GM23338 (cell line): ENCODE data around the gene DAZAP1. TPM values are rescaled to one million over a fixed set of nuclear protein-coding genes. Genes with fewer than 3 reads are reported as not detected.
A peak's percentile ranks its signal among the peaks of the same experiment; 100 is the strongest.

ENCODE experiments used
- ATAC-seq: fragments of 200-7000 bp; cut with Tn5 transposase; 3 replicates; pipeline ENCODE4 v1.9.1; 2020
- DNase-seq: peaks from one replicate; pipeline ENCODE4 v3.0.0-alpha.2; 2015; ENCODE audit warnings: low spot score
- H2AFZ ChIP-seq: fragments of 200-600 bp; sonication (generic); 2 replicates; pipeline ENCODE4 v1.8.0; 2016; ENCODE audit warnings: antibody characterized with exemption, mild to moderate bottlenecking, moderate library complexity
- H3F3A ChIP-seq: fragments of 200-600 bp; sonication (generic); replicated peaks from 2 replicates; pipeline ENCODE4 v1.8.0; 2017; ENCODE audit warnings: antibody characterized with exemption, mixed run types, low read depth
- H3K27ac ChIP-seq: fragments of 200-600 bp; sonication (generic); 2 replicates; pipeline ENCODE4 v1.6.1; 2016; ENCODE audit warnings: low read depth
- H3K27me3 ChIP-seq: fragments of 200-600 bp; sonication (generic); 2 replicates; pipeline ENCODE4 v1.8.0; 2016; ENCODE audit warnings: mild to moderate bottlenecking, mixed run types, moderate library complexity; ENCODE audit not compliant: insufficient read depth
- H3K36me3 ChIP-seq: fragments of 200-600 bp; sonication (generic); 2 replicates; pipeline ENCODE4 v1.8.0; 2016; ENCODE audit warnings: mild to moderate bottlenecking; ENCODE audit not compliant: insufficient read depth
- H3K4me1 ChIP-seq: fragments of 200-600 bp; sonication (generic); 2 replicates; pipeline ENCODE4 v1.8.0; 2016; ENCODE audit warnings: mild to moderate bottlenecking, moderate library complexity; ENCODE audit not compliant: insufficient read depth
- H3K4me2 ChIP-seq: fragments of 200-600 bp; sonication (generic); 2 replicates; pipeline ENCODE4 v1.7.1; 2017; ENCODE audit warnings: mixed run types
- H3K4me3 ChIP-seq: fragments of 200-600 bp; sonication (generic); 2 replicates; pipeline ENCODE4 v1.6.1; 2016; ENCODE audit warnings: mixed run types
- H3K79me2 ChIP-seq: fragments of 200-600 bp; sonication (generic); replicated peaks from 2 replicates; pipeline ENCODE4 v1.8.0; 2017; ENCODE audit warnings: mild to moderate bottlenecking; ENCODE audit not compliant: insufficient read depth
- H3K9me2 ChIP-seq: fragments of 200-600 bp; sonication (generic); 2 replicates; pipeline ENCODE4 v1.8.0; 2017; ENCODE audit not compliant: insufficient read depth
- H4K20me1 ChIP-seq: fragments of 200-600 bp; sonication (generic); replicated peaks from 2 replicates; pipeline ENCODE4 v1.8.0; 2017; ENCODE audit warnings: mild to moderate bottlenecking; ENCODE audit not compliant: insufficient read depth
- H3K27ac Mint-ChIP-seq: 2 replicates; pipeline ENCODE4 v1.8.0; 2020; ENCODE audit warnings: inconsistent platforms, mild to moderate bottlenecking, moderate library complexity, mixed read lengths
- H3K27me3 Mint-ChIP-seq: 3 replicates; pipeline ENCODE4 v1.8.0; 2022; ENCODE audit warnings: low read depth, mild to moderate bottlenecking, moderate library complexity, mixed read lengths, inconsistent platforms; ENCODE audit not compliant: insufficient read depth, poor library complexity
- H3K36me3 Mint-ChIP-seq: 3 replicates; pipeline ENCODE4 v1.8.0; 2021; ENCODE audit warnings: low read depth, mild to moderate bottlenecking, inconsistent platforms, moderate library complexity, mixed read lengths
- H3K4me1 Mint-ChIP-seq: 3 replicates; pipeline ENCODE4 v1.8.0; 2020; ENCODE audit warnings: mild to moderate bottlenecking, inconsistent platforms, mixed read lengths
- H3K4me3 Mint-ChIP-seq: 3 replicates; pipeline ENCODE4 v1.8.0; 2021; ENCODE audit warnings: moderate library complexity, mild to moderate bottlenecking, inconsistent platforms, mixed read lengths
- H3K9me3 Mint-ChIP-seq: 3 replicates; pipeline ENCODE4 v1.8.0; 2020; ENCODE audit warnings: moderate library complexity, mild to moderate bottlenecking, inconsistent platforms, mixed read lengths
- CREB1 ChIP-seq: fragments of 250-450 bp; sonication (Bioruptor Pico); IDR thresholded peaks from 2 replicates; pipeline ENCODE4 v1.5.0; 2020; ENCODE audit warnings: low read depth, mild to moderate bottlenecking, moderate library complexity
- EZH2 ChIP-seq: fragments of 200-600 bp; sonication (generic); IDR thresholded peaks from one replicate; pipeline ENCODE4 v1.8.0; 2017; ENCODE audit warnings: antibody characterized with exemption, mild to moderate bottlenecking, low read depth; ENCODE audit not compliant: unreplicated experiment
- JUNB ChIP-seq: IDR thresholded peaks from one replicate; pipeline ENCODE4 v1.6.1; 2016; ENCODE audit warnings: antibody characterized with exemption; ENCODE audit not compliant: unreplicated experiment
- NANOG ChIP-seq: IDR thresholded peaks from 2 replicates; pipeline ENCODE4 v1.6.1; 2016; ENCODE audit warnings: antibody characterized with exemption, borderline replicate concordance
- POLR2AphosphoS5 ChIP-seq: IDR thresholded peaks from 2 replicates; pipeline ENCODE4 v1.6.1; 2016; ENCODE audit warnings: antibody characterized with exemption, low read depth
- ZNF114 ChIP-seq: fragments of 250-450 bp; sonication (Bioruptor Pico); IDR thresholded peaks from 2 replicates; pipeline ENCODE4 v1.5.0; 2020; ENCODE audit warnings: mild to moderate bottlenecking, moderate library complexity
- polyA plus RNA-seq: library from polyadenylated mRNA; unstranded; fragments of >200 nt; fragmentation: Nextera tagmentation; extraction: Ambion mirVana; gene quantifications from 2 replicates; pipeline ENCODE4 v1.2.1, GENCODE V29; 2016
- total RNA-seq: library from RNA; depleted of rRNA; stranded (reverse); fragments of >200 nt; shearing (Covaris generic); gene quantifications from 2 replicates; pipeline ENCODE4 v1.2.3, GENCODE V29; 2014
- TF ChIP-seq, protein P1 (sequence below), 2 experiments: fragments of 200-600 bp in 1 of 2; sonication (generic) in 1 of 2; conservative IDR thresholded peaks; 2 replicates each; pipeline versions ENCODE4 v1.5.1 to v1.6.1; 2016 to 2017; ENCODE audit warnings: antibody characterized with exemption in 2 of 2, low read depth in 2 of 2, mild to moderate bottlenecking in 2 of 2, moderate library complexity in 1 of 2
- TF ChIP-seq, protein P2 (sequence below): IDR thresholded peaks from 2 replicates; pipeline ENCODE4 v1.6.1; 2016; ENCODE audit warnings: antibody characterized with exemption
- TF ChIP-seq, protein P3 (sequence below): IDR thresholded peaks from one replicate; pipeline ENCODE4 v1.6.1; 2018; ENCODE audit warnings: antibody characterized with exemption; ENCODE audit not compliant: unreplicated experiment

DAZAP1 gene
- total and polyA plus RNA-seq, 2 experiments from 2014 or later = 44.1 to 194 TPM

DNA sequence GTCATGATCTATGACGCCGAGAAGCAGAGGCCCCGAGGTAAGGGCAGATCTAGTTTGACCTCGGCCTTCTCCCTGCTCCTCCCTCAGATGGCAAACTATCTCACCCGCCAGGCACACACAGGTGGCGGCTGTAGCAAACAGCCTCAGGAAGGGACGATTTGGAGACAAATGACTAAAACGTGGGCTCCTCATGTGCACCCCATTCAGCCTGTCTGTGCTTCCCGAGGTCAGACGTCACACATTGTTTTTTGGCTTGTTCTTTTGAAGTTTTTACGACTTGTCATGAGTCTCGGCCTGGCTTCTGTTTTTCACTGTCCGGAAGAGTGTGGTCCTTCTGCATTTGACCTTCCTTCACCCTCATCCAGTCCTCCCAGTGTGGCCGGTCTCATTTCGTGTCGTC is 15.0 kb downstream of the DAZAP1 start:
- peak overlapping the region; percentile 55; the same call in 1 of the 2 replicates for H3K27ac ChIP-seq
- no peak overlapping the region; the same call in 1 of the 2 replicates for H3K27ac Mint-ChIP-seq

More for the DNA sequence above, 15.0 kb downstream of the DAZAP1 start:
- Mint-ChIP-seq H3K4me1 (peaks cover 35% of the 10 kb centered on the region), H3K36me3 (peaks cover 84% of the 10 kb centered on the region), H3K4me3 (no peak overlapping the region), H3K27me3 (peaks cover 8% of the 10 kb centered on the region), H3K9me3 (no peaks in the 10 kb centered on the region)
- peaks cover 80% of the 10 kb centered on the region for H3K79me2 ChIP-seq
- ATAC-seq = no peak
- peaks cover 44% of the 10 kb centered on the region for H3K36me3 ChIP-seq
- no peak for TF ChIP-seq EZH2
- no peak for TF ChIP-seq CREB1 (CRISPR knock-in tag)
- TF ChIP-seq, protein P1, sequence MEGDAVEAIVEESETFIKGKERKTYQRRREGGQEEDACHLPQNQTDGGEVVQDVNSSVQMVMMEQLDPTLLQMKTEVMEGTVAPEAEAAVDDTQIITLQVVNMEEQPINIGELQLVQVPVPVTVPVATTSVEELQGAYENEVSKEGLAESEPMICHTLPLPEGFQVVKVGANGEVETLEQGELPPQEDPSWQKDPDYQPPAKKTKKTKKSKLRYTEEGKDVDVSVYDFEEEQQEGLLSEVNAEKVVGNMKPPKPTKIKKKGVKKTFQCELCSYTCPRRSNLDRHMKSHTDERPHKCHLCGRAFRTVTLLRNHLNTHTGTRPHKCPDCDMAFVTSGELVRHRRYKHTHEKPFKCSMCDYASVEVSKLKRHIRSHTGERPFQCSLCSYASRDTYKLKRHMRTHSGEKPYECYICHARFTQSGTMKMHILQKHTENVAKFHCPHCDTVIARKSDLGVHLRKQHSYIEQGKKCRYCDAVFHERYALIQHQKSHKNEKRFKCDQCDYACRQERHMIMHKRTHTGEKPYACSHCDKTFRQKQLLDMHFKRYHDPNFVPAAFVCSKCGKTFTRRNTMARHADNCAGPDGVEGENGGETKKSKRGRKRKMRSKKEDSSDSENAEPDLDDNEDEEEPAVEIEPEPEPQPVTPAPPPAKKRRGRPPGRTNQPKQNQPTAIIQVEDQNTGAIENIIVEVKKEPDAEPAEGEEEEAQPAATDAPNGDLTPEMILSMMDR (conservative IDR thresholded peaks at IDR 0.05; ENCODE audit: low read depth in 2 of 2) = no peak
- TF ChIP-seq JUNB = no peak
- TF ChIP-seq NANOG = no peak
- TF ChIP-seq, protein P2, sequence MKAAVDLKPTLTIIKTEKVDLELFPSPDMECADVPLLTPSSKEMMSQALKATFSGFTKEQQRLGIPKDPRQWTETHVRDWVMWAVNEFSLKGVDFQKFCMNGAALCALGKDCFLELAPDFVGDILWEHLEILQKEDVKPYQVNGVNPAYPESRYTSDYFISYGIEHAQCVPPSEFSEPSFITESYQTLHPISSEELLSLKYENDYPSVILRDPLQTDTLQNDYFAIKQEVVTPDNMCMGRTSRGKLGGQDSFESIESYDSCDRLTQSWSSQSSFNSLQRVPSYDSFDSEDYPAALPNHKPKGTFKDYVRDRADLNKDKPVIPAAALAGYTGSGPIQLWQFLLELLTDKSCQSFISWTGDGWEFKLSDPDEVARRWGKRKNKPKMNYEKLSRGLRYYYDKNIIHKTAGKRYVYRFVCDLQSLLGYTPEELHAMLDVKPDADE = no peak
- TF ChIP-seq POLR2AphosphoS5 = no peak
- TF ChIP-seq ZNF114 (CRISPR knock-in tag) = no peak
- TF ChIP-seq, protein P3, sequence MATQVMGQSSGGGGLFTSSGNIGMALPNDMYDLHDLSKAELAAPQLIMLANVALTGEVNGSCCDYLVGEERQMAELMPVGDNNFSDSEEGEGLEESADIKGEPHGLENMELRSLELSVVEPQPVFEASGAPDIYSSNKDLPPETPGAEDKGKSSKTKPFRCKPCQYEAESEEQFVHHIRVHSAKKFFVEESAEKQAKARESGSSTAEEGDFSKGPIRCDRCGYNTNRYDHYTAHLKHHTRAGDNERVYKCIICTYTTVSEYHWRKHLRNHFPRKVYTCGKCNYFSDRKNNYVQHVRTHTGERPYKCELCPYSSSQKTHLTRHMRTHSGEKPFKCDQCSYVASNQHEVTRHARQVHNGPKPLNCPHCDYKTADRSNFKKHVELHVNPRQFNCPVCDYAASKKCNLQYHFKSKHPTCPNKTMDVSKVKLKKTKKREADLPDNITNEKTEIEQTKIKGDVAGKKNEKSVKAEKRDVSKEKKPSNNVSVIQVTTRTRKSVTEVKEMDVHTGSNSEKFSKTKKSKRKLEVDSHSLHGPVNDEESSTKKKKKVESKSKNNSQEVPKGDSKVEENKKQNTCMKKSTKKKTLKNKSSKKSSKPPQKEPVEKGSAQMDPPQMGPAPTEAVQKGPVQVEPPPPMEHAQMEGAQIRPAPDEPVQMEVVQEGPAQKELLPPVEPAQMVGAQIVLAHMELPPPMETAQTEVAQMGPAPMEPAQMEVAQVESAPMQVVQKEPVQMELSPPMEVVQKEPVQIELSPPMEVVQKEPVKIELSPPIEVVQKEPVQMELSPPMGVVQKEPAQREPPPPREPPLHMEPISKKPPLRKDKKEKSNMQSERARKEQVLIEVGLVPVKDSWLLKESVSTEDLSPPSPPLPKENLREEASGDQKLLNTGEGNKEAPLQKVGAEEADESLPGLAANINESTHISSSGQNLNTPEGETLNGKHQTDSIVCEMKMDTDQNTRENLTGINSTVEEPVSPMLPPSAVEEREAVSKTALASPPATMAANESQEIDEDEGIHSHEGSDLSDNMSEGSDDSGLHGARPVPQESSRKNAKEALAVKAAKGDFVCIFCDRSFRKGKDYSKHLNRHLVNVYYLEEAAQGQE = no peak
- H3F3A ChIP-seq = peaks cover 47% of the 10 kb centered on the region
- no peak overlapping the region for H3K4me2 ChIP-seq
- peaks cover 51% of the 10 kb centered on the region for H4K20me1 ChIP-seq
- H3K4me3 ChIP-seq = no peak overlapping the region
- no peak for DNase-seq
- no peak overlapping the region for H2AFZ ChIP-seq
- H3K27me3 ChIP-seq = no peaks in the 10 kb centered on the region
- H3K9me2 ChIP-seq = no peaks in the 10 kb centered on the region
- no peaks in the 10 kb centered on the region; the same call in 1 of the 2 replicates for H3K4me1 ChIP-seq
